HepG2 (cell line): ENCODE data around the gene PARP6. TPM values are rescaled to one million over a fixed set of nuclear protein-coding genes. Genes with fewer than 3 reads are reported as not detected.

Experiments
- ATAC-seq: fragments of 200-7000 bp; cut with Tn5 transposase; 3 replicates; pipeline ENCODE4 v1.9.1; 2020; ENCODE audit warnings: mild to moderate bottlenecking, moderate library complexity
- BruUV-seq: library from RNA; stranded (reverse); fragments of 400-500 nt; replicated peaks from 2 replicates; lab custom pipeline; 2021; lab: Mats Ljungman, UMichigan
- CTCF ChIA-PET: fragments of 300-600 bp; formaldehyde crosslinking; extraction: SDS; loops from one replicate; lab custom pipeline; 2021; ENCODE audit warnings: low total read pairs, inconsistent platforms, low intra/inter-chr PET ratio; lab: Yijun Ruan, JAX
- POLR2A ChIA-PET: fragments of 350-600 bp; sonication (Branson Sonifier 250); formaldehyde crosslinking; loops from one replicate; lab custom pipeline; 2020; ENCODE audit warnings: antibody characterized with exemption, inconsistent platforms; lab: Yijun Ruan, JAX
- DNase-seq: peaks from one replicate; pipeline ENCODE4 v3.0.0-alpha.2; 2015; ENCODE audit warnings: low spot score
- FAIRE-seq: peaks from 3 replicates; lab custom pipeline; 2011; peaks lifted over from hg19 to GRCh38; lab: Jason Lieb, UNC
- H2AFZ ChIP-seq: one replicate; pipeline ENCODE4 v1.6.1; 2011; ENCODE audit warnings: low read length, inconsistent platforms
- H3K27ac ChIP-seq: fragments of 300-600 bp; 3 replicates; pipeline ENCODE4 v1.8.0; 2011; ENCODE audit warnings: mixed run types, mild to moderate bottlenecking, mixed read lengths, low read length, inconsistent platforms; ENCODE audit not compliant: insufficient read depth; ENCODE audit errors: extremely low read length
- H3K27me3 ChIP-seq, 2 experiments: fragments of 200-600 bp in 1 of 2; 2 replicates in 1 of 2; 3 replicates in 1 of 2; pipeline versions ENCODE4 v1.6.0 to v1.8.0; 2011; ENCODE audit warnings: low read length in 2 of 2, mild to moderate bottlenecking in 2 of 2, moderate library complexity in 2 of 2, inconsistent platforms in 1 of 2; ENCODE audit not compliant: insufficient read depth in 2 of 2, control insufficient read depth in 1 of 2
- H3K36me3 ChIP-seq, 2 experiments: fragments of 200-600 bp in 1 of 2; replicated peaks in 1 of 2; 2 replicates in 1 of 2; 3 replicates in 1 of 2; pipeline versions ENCODE4 v1.5.1 to v1.8.0; 2011; ENCODE audit warnings: low read length in 2 of 2, inconsistent platforms in 1 of 2; ENCODE audit not compliant: insufficient read depth in 2 of 2, control insufficient read depth in 1 of 2
- H3K4me1 ChIP-seq: 2 replicates; pipeline ENCODE4 v1.5.1; 2012; ENCODE audit warnings: low read length, inconsistent platforms; ENCODE audit not compliant: insufficient read depth
- H3K4me2 ChIP-seq: 2 replicates; pipeline ENCODE4 v1.6.0; 2011; ENCODE audit warnings: low read depth, low read length, inconsistent platforms
- H3K4me3 ChIP-seq, 3 experiments: fragments of 200-600 bp in 1 of 3; sonication (generic), shearing (Covaris generic) in 1 of 3; replicated peaks in 1 of 3; 2 replicates each; pipeline ENCODE4 v1.5.1; 2011 to 2016; ENCODE audit warnings: low read length in 3 of 3, inconsistent platforms in 2 of 3, low read depth in 2 of 3, mild to moderate bottlenecking in 2 of 3, control low read depth in 1 of 3, mixed read lengths in 1 of 3; ENCODE audit not compliant: insufficient read depth in 1 of 3
- H3K79me2 ChIP-seq: one replicate; pipeline ENCODE4 v1.6.1; 2011; ENCODE audit warnings: low read length, inconsistent platforms; ENCODE audit not compliant: insufficient read depth
- H3K9ac ChIP-seq: 2 replicates; pipeline ENCODE4 v1.6.0; 2011; ENCODE audit warnings: mild to moderate bottlenecking, low read depth, low read length, inconsistent platforms; ENCODE audit not compliant: insufficient read depth
- H3K9me3 ChIP-seq: 2 replicates; pipeline ENCODE4 v1.5.1; 2012; ENCODE audit warnings: mild to moderate bottlenecking, low read length
- H4K20me1 ChIP-seq: 2 replicates; pipeline ENCODE4 v1.6.0; 2011; ENCODE audit warnings: inconsistent platforms, mild to moderate bottlenecking, low read length, moderate library complexity; ENCODE audit not compliant: insufficient read depth
- ARHGAP35 ChIP-seq: sonication (generic); formaldehyde crosslinking; IDR thresholded peaks from 2 replicates; pipeline ENCODE4 v1.9.0; 2022; ENCODE audit warnings: mild to moderate bottlenecking, inconsistent platforms, moderate library complexity, missing genetic modification reagents, borderline replicate concordance
- BRCA1 ChIP-seq: sonication (generic); formaldehyde crosslinking; IDR thresholded peaks from 2 replicates; pipeline ENCODE4 v1.4.0; 2020; ENCODE audit warnings: missing genetic modification reagents
- CENPT ChIP-seq: sonication (generic); formaldehyde crosslinking; IDR thresholded peaks from 2 replicates; pipeline ENCODE4 v1.8.0; 2022; ENCODE audit warnings: low read depth, mild to moderate bottlenecking, moderate library complexity, missing genetic modification reagents
- FOXK1 ChIP-seq: sonication (generic); formaldehyde crosslinking; IDR thresholded peaks from 2 replicates; pipeline ENCODE4 v1.4.0; 2020; ENCODE audit warnings: low read depth, missing genetic modification reagents, borderline replicate concordance
- GATAD2A ChIP-seq: IDR thresholded peaks from 2 replicates; pipeline ENCODE4 v1.6.1; 2016
- GFI1 ChIP-seq: sonication (generic); formaldehyde crosslinking; IDR thresholded peaks from 2 replicates; pipeline ENCODE4 v1.5.0; 2020; ENCODE audit warnings: missing genetic modification reagents, mild to moderate bottlenecking, borderline replicate concordance
- GZF1 ChIP-seq: sonication (generic); formaldehyde crosslinking; IDR thresholded peaks from 2 replicates; pipeline ENCODE4 v1.5.1; 2020; ENCODE audit warnings: mild to moderate bottlenecking, missing genetic modification reagents
- YEATS2 ChIP-seq: sonication (generic); formaldehyde crosslinking; IDR thresholded peaks from 2 replicates; pipeline ENCODE4 v1.4.0; 2020; ENCODE audit warnings: missing genetic modification reagents, borderline replicate concordance
- ZNF670 ChIP-seq: sonication (generic); formaldehyde crosslinking; IDR thresholded peaks from 2 replicates; pipeline ENCODE4 v1.8.0; 2022; ENCODE audit warnings: mild to moderate bottlenecking, missing genetic modification reagents, borderline replicate concordance
- ZNF746 ChIP-seq: sonication (generic); formaldehyde crosslinking; IDR thresholded peaks from 2 replicates; pipeline ENCODE4 v1.8.0; 2022; ENCODE audit warnings: mild to moderate bottlenecking, missing genetic modification reagents
- WGBS: methylation state at CpG from one replicate; pipeline ENCODE4 v1.1.6; 2017; ENCODE audit warnings: low lambda C conversion rate; 5-methylcytosine and 5-hydroxymethylcytosine counted together
- in situ Hi-C: cut with HindIII; loops from 2 replicates; pipeline ENCODE4 v1.10.0; 2017; ENCODE audit warnings: low pct_unique_long_range_greater_than_20kb; ENCODE audit not compliant: extremely low pct_ligation_motif_present
- intact Hi-C: fragments of 100-400 bp; cut with micrococcal nuclease; formaldehyde crosslinking; loops from one replicate; pipeline ENCODE4 v1.10.0; 2022; ENCODE audit not compliant: unreplicated experiment
- polyA plus RNA-seq, 8 experiments: library from polyadenylated mRNA; depleted of rRNA in 3 of 8; stranded (reverse) in 7 of 8; unstranded in 1 of 8; fragments of >200 nt; fragmentation: Illumina TruSeq in 4 of 8; extraction: Trizol in 4 of 8; gene quantifications; 2 replicates each; pipeline versions ENCODE4 v1.2.1 to v1.2.3, GENCODE V29; 2011 to 2016; ENCODE audit warnings: low read depth in 4 of 8, missing spikeins in 1 of 8, mixed read lengths in 1 of 8; ENCODE audit not compliant: insufficient read depth in 1 of 8
- total RNA-seq, 5 experiments: library from RNA; depleted of rRNA; stranded (reverse); fragments of >200 nt; fragmentation: Illumina TruSeq; extraction: Trizol; gene quantifications; 2 replicates each; pipeline ENCODE4 v1.2.3, GENCODE V29; 2016; ENCODE audit warnings: low read depth in 1 of 5
- TF ChIP-seq, protein P1 (sequence below), 2 experiments: sonication (generic) in 1 of 2; formaldehyde crosslinking in 1 of 2; IDR thresholded peaks; 2 replicates each; pipeline versions ENCODE4 v1.6.1 to v1.9.0; 2014 to 2022; ENCODE audit warnings: antibody characterized with exemption in 1 of 2, borderline replicate concordance in 1 of 2, inconsistent platforms in 1 of 2, low read depth in 1 of 2, missing genetic modification reagents in 1 of 2
- TF ChIP-seq, protein P2 (sequence below): sonication (generic); formaldehyde crosslinking; IDR thresholded peaks from 2 replicates; pipeline ENCODE4 v1.5.1; 2020; ENCODE audit warnings: mild to moderate bottlenecking, missing genetic modification reagents, moderate library complexity
- TF ChIP-seq, protein P3 (sequence below): sonication (generic); formaldehyde crosslinking; IDR thresholded peaks from 2 replicates; pipeline ENCODE4 v1.5.0; 2020; ENCODE audit warnings: missing genetic modification reagents

PARP6 gene
- total and polyA plus RNA-seq, 2 of the 13 experiments (the other 11 are each of a cell fraction or from before 2014, with no cell fraction given) = 0.22 to 0.87 TPM

DNA sequence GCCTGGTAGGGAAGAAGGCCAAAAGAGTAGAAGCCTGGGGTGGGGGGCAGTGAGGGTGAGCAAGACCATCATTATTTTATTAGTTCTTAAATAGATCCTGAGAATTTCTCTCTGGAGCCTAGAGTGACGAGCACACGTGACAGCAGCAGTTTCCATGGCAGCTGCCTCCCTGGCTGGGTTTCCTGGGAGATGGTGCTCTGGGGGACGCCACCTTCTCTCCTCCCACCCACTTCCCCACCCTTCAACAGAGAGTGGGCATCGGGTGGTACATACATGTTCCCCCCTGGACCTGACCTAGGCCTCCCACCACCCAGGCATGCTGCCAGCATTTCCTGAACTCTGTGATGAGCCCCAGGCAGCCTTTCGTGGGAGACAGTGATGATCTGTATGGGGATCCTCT lies 34.7 kb upstream of the PARP6 start:
- CTCF ChIA-PET = no interaction called here
- Histone ChIP-seq H4K20me1 (no peaks in the 10 kb centered on the region), H3K9me3 (no peaks in the 10 kb centered on the region), H3K27ac (no peak overlapping the region), H3K9ac (no peak overlapping the region), H3K27me3 (no peaks in the 10 kb centered on the region), H2AFZ (no peak overlapping the region), H3K79me2 (no peaks in the 10 kb centered on the region), H3K36me3 (no peaks in the 10 kb centered on the region), H3K4me3 (no peak overlapping the region), H3K4me1 (no peaks in the 10 kb centered on the region), H3K4me2 (no peak overlapping the region)
- FAIRE-seq (no peak), ATAC-seq (no peak), DNase-seq (no peak)
- 76% methylated on average over 4 of the region's 5 CpGs for WGBS
- POLR2A ChIA-PET = no interaction called here
- intact Hi-C loops (no loop called here), in situ Hi-C loops (no loop called here)
- BruUV-seq = no TSS peak
- TF ChIP-seq YEATS2 (CRISPR knock-in tag) (no peak), GFI1 (CRISPR knock-in tag) (no peak), ZNF746 (no peak), CENPT (CRISPR knock-in tag) (no peak), BRCA1 (no peak), ARHGAP35 (CRISPR knock-in tag) (no peak), GATAD2A (CRISPR knock-in tag) (no peak), FOXK1 (CRISPR knock-in tag) (no peak), ZNF670 (CRISPR knock-in tag) (no peak), GZF1 (no peak)
- TF ChIP-seq, protein P1, sequence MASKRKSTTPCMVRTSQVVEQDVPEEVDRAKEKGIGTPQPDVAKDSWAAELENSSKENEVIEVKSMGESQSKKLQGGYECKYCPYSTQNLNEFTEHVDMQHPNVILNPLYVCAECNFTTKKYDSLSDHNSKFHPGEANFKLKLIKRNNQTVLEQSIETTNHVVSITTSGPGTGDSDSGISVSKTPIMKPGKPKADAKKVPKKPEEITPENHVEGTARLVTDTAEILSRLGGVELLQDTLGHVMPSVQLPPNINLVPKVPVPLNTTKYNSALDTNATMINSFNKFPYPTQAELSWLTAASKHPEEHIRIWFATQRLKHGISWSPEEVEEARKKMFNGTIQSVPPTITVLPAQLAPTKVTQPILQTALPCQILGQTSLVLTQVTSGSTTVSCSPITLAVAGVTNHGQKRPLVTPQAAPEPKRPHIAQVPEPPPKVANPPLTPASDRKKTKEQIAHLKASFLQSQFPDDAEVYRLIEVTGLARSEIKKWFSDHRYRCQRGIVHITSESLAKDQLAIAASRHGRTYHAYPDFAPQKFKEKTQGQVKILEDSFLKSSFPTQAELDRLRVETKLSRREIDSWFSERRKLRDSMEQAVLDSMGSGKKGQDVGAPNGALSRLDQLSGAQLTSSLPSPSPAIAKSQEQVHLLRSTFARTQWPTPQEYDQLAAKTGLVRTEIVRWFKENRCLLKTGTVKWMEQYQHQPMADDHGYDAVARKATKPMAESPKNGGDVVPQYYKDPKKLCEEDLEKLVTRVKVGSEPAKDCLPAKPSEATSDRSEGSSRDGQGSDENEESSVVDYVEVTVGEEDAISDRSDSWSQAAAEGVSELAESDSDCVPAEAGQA (IDR thresholded peaks at IDR 0.05; ENCODE audit: low read depth) = no peak
- TF ChIP-seq, protein P1 (CRISPR knock-in tag; IDR thresholded peaks at IDR 0.05; ENCODE audit: borderline replicate concordance) = no peak
- TF ChIP-seq, protein P2, sequence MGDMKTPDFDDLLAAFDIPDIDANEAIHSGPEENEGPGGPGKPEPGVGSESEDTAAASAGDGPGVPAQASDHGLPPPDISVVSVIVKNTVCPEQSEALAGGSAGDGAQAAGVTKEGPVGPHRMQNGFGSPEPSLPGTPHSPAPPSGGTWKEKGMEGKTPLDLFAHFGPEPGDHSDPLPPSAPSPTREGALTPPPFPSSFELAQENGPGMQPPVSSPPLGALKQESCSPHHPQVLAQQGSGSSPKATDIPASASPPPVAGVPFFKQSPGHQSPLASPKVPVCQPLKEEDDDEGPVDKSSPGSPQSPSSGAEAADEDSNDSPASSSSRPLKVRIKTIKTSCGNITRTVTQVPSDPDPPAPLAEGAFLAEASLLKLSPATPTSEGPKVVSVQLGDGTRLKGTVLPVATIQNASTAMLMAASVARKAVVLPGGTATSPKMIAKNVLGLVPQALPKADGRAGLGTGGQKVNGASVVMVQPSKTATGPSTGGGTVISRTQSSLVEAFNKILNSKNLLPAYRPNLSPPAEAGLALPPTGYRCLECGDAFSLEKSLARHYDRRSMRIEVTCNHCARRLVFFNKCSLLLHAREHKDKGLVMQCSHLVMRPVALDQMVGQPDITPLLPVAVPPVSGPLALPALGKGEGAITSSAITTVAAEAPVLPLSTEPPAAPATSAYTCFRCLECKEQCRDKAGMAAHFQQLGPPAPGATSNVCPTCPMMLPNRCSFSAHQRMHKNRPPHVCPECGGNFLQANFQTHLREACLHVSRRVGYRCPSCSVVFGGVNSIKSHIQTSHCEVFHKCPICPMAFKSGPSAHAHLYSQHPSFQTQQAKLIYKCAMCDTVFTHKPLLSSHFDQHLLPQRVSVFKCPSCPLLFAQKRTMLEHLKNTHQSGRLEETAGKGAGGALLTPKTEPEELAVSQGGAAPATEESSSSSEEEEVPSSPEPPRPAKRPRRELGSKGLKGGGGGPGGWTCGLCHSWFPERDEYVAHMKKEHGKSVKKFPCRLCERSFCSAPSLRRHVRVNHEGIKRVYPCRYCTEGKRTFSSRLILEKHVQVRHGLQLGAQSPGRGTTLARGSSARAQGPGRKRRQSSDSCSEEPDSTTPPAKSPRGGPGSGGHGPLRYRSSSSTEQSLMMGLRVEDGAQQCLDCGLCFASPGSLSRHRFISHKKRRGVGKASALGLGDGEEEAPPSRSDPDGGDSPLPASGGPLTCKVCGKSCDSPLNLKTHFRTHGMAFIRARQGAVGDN (CRISPR knock-in tag) = no peak
- TF ChIP-seq, protein P3, sequence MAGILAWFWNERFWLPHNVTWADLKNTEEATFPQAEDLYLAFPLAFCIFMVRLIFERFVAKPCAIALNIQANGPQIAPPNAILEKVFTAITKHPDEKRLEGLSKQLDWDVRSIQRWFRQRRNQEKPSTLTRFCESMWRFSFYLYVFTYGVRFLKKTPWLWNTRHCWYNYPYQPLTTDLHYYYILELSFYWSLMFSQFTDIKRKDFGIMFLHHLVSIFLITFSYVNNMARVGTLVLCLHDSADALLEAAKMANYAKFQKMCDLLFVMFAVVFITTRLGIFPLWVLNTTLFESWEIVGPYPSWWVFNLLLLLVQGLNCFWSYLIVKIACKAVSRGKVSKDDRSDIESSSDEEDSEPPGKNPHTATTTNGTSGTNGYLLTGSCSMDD (CRISPR knock-in tag) = no peak
